GM18870 (cell line): ENCODE results near the gene ANXA2.
"Not testable (repeated sequence)": the region's sequence is repeated elsewhere in the genome, so short reads cannot be mapped to it uniquely, and the experiment has no call there.

Source experiments
- ATAC-seq: cut with Tn5 transposase; IDR thresholded peaks from one replicate; pipeline ENCODE4 v1.9.1; 2021; ENCODE audit warnings: moderate library complexity; ENCODE audit not compliant: unreplicated experiment

Gene ANXA2

GRCh38 chr15:60346653-60347052 is 51.1 kb downstream of the ANXA2 start:
- ATAC-seq: no peak

GRCh38 chr15:60346077-60346476 is 51.7 kb downstream of the ANXA2 start:
- no peak for ATAC-seq

GRCh38 chr15:60345598-60345997 is 52.2 kb downstream of the ANXA2 start:
- no peak for ATAC-seq

GRCh38 chr15:60344987-60345386 is 52.8 kb downstream of the ANXA2 start:
- no peak for ATAC-seq

GRCh38 chr15:60344461-60344860 is 53.3 kb downstream of the ANXA2 start:
- no peak for ATAC-seq

- no peak for ATAC-seq
Measured at GRCh38 chr15:60343221-60343970, 54.4 kb downstream of the ANXA2 start.

GRCh38 chr15:60340207-60340921 is 57.4 kb downstream of the ANXA2 start:
- ATAC-seq: no peak

- no peak for ATAC-seq
Measured at GRCh38 chr15:60339236-60339635, 58.5 kb downstream of the ANXA2 start.

GRCh38 chr15:60338810-60339209 is 59.0 kb downstream of the ANXA2 start:
- no peak for ATAC-seq

GRCh38 chr15:60337076-60337475 is 60.7 kb downstream of the ANXA2 start:
- no peak for ATAC-seq

- ATAC-seq: not testable (repeated sequence)
Measured at GRCh38 chr15:60335296-60335695, 62.5 kb downstream of the ANXA2 start.

- no peak for ATAC-seq
Measured at GRCh38 chr15:60328852-60329443, 68.8 kb downstream of the ANXA2 start.

GRCh38 chr15:60326824-60327654 is 70.7 kb downstream of the ANXA2 start:
- no peak for ATAC-seq

GRCh38 chr15:60326343-60326742 is 71.4 kb downstream of the ANXA2 start:
- no peak for ATAC-seq

GRCh38 chr15:60325905-60326304 is 71.9 kb downstream of the ANXA2 start:
- ATAC-seq: no peak

GRCh38 chr15:60324706-60325438 is 72.9 kb downstream of the ANXA2 start:
- no peak for ATAC-seq

- no peak for ATAC-seq
Measured at GRCh38 chr15:60323322-60323721, 74.5 kb downstream of the ANXA2 start.

- ATAC-seq: no peak
Measured at GRCh38 chr15:60320365-60320764, 77.4 kb downstream of the ANXA2 start.

- no peak for ATAC-seq
Measured at GRCh38 chr15:60318216-60318867, 79.4 kb downstream of the ANXA2 start.

- ATAC-seq: no peak
Measured at GRCh38 chr15:60316961-60317360, 80.8 kb downstream of the ANXA2 start.
